ENCODE measurements around the gene ADCYAP1R1. TPM values are rescaled to one million over a fixed set of nuclear protein-coding genes. Genes with fewer than 3 reads are reported as not detected.

The ADCYAP1R1 gene
- not detected in 2 replicates for total RNA-seq (2014; rRNA removed; shearing (Covaris generic); ENCODE audit: low replicate concordance)

DNA sequence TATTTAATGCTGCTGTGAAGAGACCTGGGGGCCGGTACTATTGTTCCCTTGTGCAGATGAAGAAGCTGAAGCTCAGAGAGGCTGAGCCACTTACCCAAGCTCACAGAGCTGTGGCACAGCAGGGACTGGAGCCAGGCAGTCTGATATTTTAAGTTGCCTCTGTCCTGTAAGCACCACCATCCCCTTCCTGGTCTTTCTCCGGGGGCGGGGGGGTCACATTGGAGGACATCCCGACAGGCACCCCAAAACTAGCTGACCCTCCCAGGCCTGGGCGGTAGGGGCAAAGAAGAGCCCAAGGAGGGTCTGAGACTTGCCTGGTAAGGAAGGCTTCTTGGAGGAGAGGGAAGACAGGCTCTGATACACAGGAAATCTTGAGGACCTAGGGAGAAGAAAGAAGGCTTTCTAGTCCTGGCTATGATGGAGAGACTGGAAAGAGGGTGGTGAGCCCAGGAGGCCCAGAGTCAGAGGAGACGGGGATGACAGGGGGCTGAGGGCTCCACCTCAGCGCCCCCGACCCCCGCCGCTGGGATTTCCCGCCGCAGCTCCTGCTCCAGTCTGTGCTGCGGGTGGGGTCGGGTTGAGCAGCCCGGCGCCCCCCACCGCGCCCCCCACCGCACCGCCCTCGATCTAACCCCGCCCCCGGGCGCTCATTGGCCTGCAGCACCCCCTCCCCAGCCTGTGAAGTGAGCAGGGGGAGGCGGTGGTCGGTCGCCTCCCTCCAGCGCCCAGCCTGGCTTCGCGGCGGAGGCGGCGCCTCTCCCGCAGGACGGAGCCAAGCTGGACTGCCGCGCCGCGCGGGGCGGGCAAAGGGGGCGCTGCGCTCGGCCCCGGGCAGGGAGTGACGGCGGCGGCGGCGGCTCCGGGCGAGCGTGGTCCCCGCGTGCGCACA lies at the start of gene ADCYAP1R1:
ADCYAP1R1 (plus strand) TSS at position 711 of the 889 bp plus-strand sequence. CDS start 10,957 bp downstream, outside the sequence.
- DNase-seq (ENCODE audit: low read depth): no peak

DNA sequence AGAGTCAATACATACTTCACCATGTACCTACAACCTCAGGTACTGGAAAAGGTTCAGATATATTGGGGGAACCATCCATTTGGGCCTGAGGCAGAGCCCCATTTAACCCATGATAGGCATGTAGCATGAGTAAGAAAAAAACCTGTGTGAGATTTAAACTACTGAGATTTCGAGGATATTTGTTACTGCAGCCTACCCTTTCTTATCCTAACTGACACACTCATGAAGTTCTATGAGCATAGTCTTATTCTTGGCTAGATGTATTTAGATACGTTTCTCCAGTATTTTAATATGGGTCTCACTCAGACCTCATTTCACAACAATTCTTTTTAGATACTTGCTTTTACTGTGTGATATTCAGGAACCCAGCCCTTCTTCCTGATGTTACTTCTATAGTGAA lies 49.0 kb upstream of the ADCYAP1R1 start:
- DNase-seq (ENCODE audit: low read depth): no peak
- in situ Hi-C loops (cut with HindIII; ENCODE audit: low pct_unique_long_range_greater_than_20kb, low sequenced_read_pairs): no loop called here

More for the DNA sequence above, at the start of gene ADCYAP1R1:
- in situ Hi-C loops (cut with HindIII; ENCODE audit: low pct_unique_long_range_greater_than_20kb, low sequenced_read_pairs): no loop called here

DNA sequence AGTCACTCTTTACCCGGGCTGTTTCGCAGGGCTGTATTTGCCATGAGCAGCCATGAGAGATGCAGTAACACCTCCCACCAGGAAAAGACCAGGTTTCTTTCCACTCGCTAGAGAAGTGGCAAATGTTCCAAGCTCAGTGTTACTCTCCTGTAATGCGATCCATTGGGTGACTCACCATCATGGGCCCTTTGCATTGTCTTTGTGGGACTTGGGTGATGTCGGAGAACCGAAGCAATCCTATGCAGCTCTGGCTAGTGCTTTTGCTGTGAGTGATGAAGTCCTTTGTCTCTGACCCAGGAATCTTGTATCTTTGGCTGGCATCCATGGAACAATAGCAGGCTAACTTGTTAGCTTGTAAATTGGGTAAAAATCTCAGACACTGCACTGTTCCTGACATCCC lies 48.4 kb upstream of the ADCYAP1R1 start:
- in situ Hi-C loops (cut with HindIII; ENCODE audit: low pct_unique_long_range_greater_than_20kb, low sequenced_read_pairs): no loop called here
- DNase-seq (ENCODE audit: low read depth): no peak

DNA sequence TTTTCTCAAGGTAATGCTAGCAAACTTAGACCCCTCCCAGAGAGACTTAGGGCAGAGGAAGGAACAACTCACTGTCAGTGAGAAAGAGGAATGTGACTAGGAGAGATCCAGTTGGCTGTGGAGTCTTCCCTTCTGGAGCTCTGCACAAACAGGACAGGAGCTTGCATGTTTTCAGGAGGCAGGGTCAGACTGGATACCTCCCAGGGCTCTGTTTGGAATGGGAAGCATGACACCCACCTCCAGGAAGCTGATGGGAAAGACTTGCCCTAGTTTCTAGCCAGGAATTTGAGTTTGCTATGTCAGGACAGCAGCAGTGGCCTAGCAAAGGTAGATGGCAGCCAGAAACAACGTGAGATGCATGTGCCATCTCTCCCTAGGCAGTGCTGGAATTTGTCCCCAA lies 47.7 kb upstream of the ADCYAP1R1 start:
- DNase-seq (ENCODE audit: low read depth): no peak
- in situ Hi-C loops (cut with HindIII; ENCODE audit: low pct_unique_long_range_greater_than_20kb, low sequenced_read_pairs): no loop called here

DNA sequence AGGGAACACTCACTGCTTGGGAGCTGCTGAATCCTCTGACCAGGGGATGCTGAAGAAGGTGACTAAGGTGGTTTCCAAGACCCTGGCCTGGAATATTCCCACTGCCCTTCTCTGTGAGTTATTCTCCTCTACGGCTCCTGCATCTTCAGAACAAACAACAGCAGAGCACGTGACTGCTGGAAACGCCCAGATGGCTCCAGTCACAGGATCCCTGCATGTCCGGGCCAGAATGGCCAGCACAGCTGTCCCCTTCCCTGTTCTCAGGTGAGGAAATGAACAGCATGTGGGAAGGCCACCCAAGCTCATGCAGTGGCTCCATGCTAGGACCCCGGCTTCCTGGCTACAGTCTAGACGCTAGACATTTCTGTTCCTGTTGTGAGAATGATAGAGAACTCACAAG lies 45.3 kb upstream of the ADCYAP1R1 start:
- DNase-seq (ENCODE audit: low read depth): no peak
- in situ Hi-C loops (cut with HindIII; ENCODE audit: low pct_unique_long_range_greater_than_20kb, low sequenced_read_pairs): no loop called here

DNA sequence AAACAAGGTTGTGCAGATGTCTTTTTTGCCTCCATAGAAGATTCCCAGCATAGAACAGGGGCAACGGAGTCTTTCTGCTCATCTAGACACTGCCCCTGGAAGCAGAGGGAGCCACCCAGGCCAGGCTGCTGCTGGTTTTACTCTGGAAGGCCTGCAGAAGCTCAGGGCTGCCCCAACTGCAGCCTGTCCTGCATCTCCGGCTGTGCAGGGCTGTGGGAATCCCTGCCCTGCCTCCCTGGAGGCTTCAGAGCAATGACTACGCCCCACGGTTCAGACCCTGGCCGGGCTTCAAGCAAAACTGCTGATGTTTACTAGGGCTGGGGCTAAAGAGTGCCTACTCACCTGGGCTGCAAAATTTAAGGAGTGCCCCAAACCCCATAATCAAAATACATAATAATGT lies 44.5 kb upstream of the ADCYAP1R1 start:
- DNase-seq (ENCODE audit: low read depth): no peak
- in situ Hi-C loops (cut with HindIII; ENCODE audit: low pct_unique_long_range_greater_than_20kb, low sequenced_read_pairs): no loop called here

DNA sequence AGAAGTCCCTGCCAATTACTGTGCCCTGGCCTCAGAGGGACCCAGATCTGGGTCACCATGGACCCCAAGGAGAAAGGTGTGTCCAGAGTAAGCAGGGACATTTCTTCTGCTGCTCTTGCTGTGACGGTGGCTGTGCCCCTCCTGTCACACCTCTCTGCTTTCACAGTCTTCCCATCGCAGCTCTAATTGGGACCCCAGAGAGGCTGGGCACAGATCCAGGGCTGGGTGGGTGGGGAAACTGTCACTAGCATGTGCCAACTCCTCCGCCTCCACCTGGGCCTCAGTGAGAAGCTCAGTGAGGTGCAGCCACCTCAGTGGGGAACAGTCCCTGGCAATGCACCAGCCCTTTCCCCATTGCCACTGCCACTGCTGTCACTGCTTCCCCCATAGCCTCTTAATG lies 37.3 kb upstream of the ADCYAP1R1 start:
- in situ Hi-C loops (cut with HindIII; ENCODE audit: low pct_unique_long_range_greater_than_20kb, low sequenced_read_pairs): no loop called here
- DNase-seq (ENCODE audit: low read depth): no peak

DNA sequence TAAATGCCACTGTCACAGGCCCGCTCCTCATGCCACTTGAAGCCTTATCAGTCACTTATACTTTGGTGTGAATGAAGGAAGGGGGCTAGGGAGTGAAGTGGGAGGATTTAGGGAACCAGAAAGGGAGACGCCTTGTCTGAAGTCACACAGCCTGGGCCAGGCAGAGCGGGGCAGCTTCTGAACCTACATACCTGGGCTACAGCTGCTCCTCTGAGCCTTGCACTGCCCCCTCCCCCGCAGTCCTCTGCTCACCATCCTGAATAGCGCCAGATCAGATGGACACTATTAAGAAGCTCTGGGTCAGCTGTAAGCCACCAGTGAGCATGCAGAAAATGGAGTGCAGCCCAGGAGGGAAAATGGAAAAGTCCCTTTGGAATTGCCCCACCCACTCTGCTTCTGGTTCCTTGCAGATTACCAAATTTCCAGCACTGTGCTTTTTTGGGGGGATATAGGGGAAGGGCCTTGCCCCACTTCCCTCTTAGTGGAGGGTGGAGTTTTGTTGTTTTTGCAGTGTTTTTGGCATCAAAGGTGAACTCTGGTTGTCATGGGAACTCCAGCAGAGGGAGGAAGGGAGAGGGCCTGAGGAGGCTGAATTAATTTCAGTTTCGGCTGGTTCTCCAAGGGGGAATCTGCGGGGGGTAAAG lies 35.0 kb upstream of the ADCYAP1R1 start:
- in situ Hi-C loops (cut with HindIII; ENCODE audit: low pct_unique_long_range_greater_than_20kb, low sequenced_read_pairs): no loop called here
- no peak for DNase-seq (ENCODE audit: low read depth)

DNA sequence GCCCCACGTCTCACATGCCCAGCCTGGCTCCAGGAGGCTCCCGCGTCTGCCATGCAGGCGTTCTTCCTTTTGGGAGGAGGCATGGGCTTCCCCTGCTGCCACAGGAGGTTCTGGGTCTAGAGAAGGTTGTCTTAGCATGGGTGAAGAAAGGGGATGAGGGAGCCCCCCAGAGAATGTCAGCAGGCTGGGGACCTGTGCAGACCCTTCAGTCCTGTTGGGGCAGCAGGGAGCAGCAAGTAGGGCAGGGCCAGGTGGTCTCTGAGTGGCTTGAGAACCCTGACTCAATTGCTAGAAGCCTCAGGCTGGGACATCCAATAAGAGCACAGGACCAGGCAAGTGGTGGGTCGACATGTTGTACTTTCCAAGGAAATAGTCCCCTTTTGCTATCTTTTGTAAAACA lies 34.4 kb upstream of the ADCYAP1R1 start:
- in situ Hi-C loops (cut with HindIII; ENCODE audit: low pct_unique_long_range_greater_than_20kb, low sequenced_read_pairs): no loop called here
- no peak for DNase-seq (ENCODE audit: low read depth)

DNA sequence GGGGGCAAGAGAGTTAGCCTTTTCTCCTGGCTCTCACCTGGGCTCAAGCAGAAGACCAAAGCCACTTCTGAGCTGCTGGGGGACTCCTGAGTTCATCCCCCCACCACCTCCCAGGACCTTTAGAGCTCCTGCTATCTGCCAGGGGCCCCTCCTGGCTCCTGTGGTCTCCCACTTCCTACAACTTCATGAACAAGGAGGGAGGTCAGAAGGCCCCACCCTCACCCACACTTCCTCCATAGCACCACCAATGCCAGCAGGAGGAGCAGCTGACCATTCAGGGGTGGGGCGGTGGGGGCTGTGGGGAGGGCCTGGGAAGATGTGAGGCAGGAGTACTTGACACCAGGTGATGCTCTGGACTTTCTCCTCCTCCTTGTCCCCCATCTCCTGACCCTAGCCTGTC lies 32.6 kb upstream of the ADCYAP1R1 start:
- in situ Hi-C loops (cut with HindIII; ENCODE audit: low pct_unique_long_range_greater_than_20kb, low sequenced_read_pairs): no loop called here
- no peak for DNase-seq (ENCODE audit: low read depth)

DNA sequence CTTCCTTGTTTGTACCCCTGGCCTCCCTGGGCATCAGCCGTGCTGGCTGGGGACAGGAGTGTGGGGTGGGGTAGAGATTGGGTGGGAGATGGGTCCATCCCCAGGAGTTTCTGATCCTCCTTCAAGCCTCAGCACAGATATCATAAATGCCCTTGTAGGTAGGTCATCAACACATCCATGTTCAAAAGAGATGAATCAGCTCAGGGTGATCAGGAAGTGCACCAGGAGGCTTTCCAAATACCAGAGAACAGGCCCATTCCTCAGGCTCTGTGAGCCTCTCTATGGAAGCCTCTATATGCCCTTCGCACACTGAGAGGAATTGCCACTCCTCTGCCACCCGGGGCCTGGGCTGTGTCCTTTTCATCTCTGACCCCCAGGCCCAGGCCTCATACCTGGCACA lies 31.9 kb upstream of the ADCYAP1R1 start:
- in situ Hi-C loops (cut with HindIII; ENCODE audit: low pct_unique_long_range_greater_than_20kb, low sequenced_read_pairs): no loop called here
- DNase-seq (ENCODE audit: low read depth): no peak

DNA sequence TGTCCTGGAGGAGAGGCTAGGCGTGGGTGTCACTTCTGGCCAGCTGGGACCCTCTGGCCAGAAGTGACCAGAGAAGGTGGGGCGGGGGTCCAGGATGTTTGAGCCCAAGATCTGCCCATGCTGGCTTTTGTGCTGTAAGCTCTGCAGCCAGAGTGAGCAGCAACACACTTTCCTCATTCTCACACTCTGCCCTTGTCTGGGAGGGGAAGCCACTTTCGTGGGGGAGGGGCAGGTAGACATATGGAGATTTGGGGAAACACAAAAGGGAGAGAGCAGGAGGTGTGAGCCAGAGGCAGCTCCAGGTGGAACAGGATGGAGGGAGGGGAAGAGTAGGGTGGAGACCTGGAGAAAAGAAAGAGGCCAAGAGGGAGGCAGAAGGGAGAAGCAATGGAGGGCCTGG lies 31.5 kb upstream of the ADCYAP1R1 start:
- in situ Hi-C loops (cut with HindIII; ENCODE audit: low pct_unique_long_range_greater_than_20kb, low sequenced_read_pairs): no loop called here
- no peak for DNase-seq (ENCODE audit: low read depth)

DNA sequence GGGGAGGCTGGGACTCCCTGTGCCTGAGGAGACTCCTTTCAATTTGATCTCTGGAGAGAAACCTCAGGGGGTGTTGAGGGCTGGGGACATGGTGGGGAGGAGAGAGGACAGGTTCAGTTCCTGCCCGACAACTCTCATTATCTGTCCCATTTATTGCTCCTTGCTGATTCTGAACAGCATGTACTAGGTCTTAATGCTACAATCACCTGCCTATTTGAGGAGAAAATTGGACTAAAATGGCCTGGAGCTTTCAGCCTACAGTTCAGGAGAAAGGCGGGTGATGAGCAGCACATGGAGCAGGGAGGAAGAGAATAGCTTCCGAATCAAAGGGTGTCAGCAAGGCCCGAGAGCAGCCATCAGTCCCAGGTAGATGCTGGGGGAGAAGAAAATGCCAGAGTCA lies 30.0 kb upstream of the ADCYAP1R1 start:
- no peak for DNase-seq (ENCODE audit: low read depth)
- in situ Hi-C loops (cut with HindIII; ENCODE audit: low pct_unique_long_range_greater_than_20kb, low sequenced_read_pairs): no loop called here

DNA sequence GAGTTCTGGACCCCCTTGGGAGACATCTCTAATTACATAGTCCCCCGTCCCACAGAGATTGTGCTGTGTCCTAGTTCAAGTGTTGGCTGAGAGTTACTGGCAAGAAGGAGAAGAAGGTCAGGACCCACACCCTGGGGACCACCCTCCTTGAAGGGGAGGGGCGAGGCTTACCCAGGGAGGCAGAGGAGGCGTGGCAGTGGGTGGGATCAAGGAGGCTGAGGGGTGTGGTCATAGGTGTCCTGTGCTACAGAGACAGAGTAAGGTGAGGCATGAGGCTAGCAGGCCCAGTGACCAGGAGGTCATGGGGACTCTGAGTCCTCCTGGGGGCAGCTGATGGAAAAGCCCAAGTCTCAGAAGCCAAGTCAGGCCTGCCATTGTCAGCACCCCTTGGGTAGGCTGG lies 29.4 kb upstream of the ADCYAP1R1 start:
- no peak for DNase-seq (ENCODE audit: low read depth)
- in situ Hi-C loops (cut with HindIII; ENCODE audit: low pct_unique_long_range_greater_than_20kb, low sequenced_read_pairs): no loop called here

DNA sequence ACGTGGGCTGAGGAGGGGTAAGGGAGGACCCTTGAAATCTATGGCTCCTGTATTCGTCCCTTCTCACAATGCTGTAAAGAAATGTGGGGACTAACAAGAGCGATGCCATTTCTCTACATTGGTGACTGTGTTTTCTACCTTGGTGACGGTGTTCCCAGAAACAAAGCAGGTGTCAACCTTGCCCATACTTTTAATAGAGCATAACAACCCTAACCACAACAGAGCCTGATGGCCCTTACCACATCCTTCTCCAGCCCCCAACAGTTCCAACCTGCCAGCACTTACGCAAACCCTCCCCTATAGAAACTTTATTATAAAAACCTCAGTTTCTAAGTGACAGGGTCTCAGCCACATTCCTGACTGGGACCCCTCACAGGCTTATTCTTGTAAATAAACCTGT lies 28.2 kb upstream of the ADCYAP1R1 start:
- in situ Hi-C loops (cut with HindIII; ENCODE audit: low pct_unique_long_range_greater_than_20kb, low sequenced_read_pairs): no loop called here
- DNase-seq (ENCODE audit: low read depth): no peak

DNA sequence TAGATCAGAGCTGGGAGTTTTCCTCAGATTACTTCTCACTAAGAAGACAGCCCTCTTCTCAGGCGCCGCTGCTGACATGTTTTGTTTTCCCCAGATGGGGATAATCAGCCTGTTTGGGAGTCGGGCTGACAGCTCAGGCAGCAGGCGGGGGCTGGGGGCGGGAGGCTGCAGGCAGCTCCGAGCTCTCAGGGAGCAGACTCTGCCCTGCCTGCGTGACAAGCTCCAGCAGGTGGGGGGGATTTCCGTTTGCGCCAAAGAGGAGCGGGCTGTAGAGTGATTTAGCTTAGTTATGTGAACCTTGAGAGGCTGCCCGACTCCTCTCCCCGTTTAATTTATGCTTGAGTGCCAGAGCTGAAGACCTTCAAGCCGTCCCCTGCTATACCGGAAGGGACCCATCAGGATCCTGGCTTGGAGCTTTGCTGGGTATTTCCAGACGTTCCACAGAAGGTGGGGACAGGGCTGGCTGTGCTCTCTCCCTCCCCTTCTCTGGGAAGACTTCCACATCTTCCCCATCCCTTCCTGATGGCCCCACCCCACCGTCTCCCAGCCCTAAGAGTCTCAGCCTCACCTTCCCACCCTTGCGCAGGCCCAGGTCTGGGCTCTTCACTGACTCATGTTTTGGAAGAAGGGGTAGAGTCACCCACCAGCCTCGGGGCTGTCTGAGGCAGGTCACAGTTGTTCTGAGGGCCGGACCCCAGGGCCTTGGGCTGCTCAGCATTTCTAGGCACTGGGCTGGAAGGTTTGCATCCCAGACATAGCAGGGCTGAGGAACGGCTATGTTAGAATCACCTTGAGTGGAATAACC lies 24.7 kb upstream of the ADCYAP1R1 start:
- no peak for DNase-seq (ENCODE audit: low read depth)
- in situ Hi-C loops (cut with HindIII; ENCODE audit: low pct_unique_long_range_greater_than_20kb, low sequenced_read_pairs): no loop called here

DNA sequence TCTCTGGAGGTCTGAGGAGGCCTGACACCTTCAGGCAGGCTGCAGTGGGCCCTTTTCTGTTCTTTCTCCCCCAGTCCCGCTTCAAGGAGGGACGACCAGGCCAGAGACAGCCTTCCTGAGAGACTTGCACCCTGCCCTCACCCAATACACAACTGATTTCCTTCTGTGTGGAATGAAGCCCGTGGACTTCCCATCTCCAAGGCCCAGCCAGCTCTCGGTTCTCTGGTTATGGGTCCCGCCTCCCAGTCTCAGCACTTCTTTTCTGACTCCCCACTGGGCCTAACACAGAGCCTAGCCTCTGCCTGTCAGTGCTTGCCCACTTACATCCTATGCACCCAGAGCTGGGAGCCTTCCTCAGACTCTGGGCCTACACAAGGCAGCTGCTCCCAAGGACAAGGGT lies 24.1 kb upstream of the ADCYAP1R1 start:
- in situ Hi-C loops (cut with HindIII; ENCODE audit: low pct_unique_long_range_greater_than_20kb, low sequenced_read_pairs): no loop called here
- DNase-seq (ENCODE audit: low read depth): no peak

DNA sequence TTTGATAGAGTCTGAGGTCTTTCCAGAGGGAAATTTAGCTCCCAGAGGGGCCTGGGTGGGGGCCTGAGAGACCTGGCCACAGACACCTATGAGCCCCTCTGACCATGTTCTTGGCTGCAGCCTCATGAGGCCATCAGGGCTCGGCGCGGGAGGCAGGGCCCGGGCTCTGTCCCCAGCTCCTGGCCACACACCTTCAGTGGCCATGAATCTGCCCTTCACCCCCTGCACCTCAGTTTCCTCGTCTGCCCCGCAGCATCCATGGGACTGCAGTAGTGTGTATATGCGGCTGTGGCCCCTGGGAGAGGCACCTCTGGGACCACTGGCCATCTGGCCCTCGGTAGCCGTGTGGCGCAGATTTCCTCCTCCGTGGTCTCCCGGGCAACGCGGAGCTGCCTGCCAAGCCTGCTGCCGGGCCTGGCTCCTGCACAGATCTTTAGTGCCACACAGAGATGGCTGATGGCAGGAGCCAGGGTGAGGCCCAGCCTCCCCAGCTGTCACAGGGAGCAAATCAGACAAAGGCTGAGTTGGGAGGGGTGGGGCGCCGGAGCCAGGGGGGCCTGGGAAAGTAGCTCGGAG lies 23.6 kb upstream of the ADCYAP1R1 start:
- in situ Hi-C loops (cut with HindIII; ENCODE audit: low pct_unique_long_range_greater_than_20kb, low sequenced_read_pairs): no loop called here
- no peak for DNase-seq (ENCODE audit: low read depth)

All from Caki2 (cell line).